ENCODE measurements around the gene SUSD4.
"Not testable (repeated sequence)": the region's sequence is repeated elsewhere in the genome, so short reads cannot be mapped to it uniquely, and the experiment has no call there.

The SUSD4 gene

GRCh38 chr1:223363856-223364684, at the start of gene SUSD4:
Gene SUSD4 (minus strand): TSS chr1:223364176. CDS start chr1:223363425, 751 bp downstream.
- H3K4me3 ChIP-seq (ENCODE audit: low read depth, low read length), result peak within 1 kb of the TSS; percentile 86
- peaks cover 18% of the 10 kb centered on the region for H3K27me3 ChIP-seq (ENCODE audit: control insufficient read depth, insufficient read depth, low read length)
- H3K9me3 ChIP-seq (ENCODE audit: control insufficient read depth, insufficient read depth, low read length), result no peaks in the 10 kb centered on the region
- no peak within 1 kb of the TSS for H3K9ac ChIP-seq (ENCODE audit: low read depth, low read length)
- H3K4me1 ChIP-seq (ENCODE audit: control insufficient read depth, insufficient read depth, low read length), result peaks cover 4% of the 10 kb centered on the region
- no peaks in the 10 kb centered on the region for H3K36me3 ChIP-seq (ENCODE audit: control insufficient read depth, insufficient read depth, low read length)

- no peaks in the 10 kb centered on the region for H3K36me3 ChIP-seq (ENCODE audit: control insufficient read depth, insufficient read depth, low read length)
- no peak overlapping the region for H3K4me3 ChIP-seq (ENCODE audit: low read depth, low read length)
- no peaks in the 10 kb centered on the region for H3K4me1 ChIP-seq (ENCODE audit: control insufficient read depth, insufficient read depth, low read length)
- H3K9me3 ChIP-seq (ENCODE audit: control insufficient read depth, insufficient read depth, low read length), result no peaks in the 10 kb centered on the region
- no peak overlapping the region for H3K9ac ChIP-seq (ENCODE audit: low read depth, low read length)
- H3K27me3 ChIP-seq (ENCODE audit: control insufficient read depth, insufficient read depth, low read length), result no peaks in the 10 kb centered on the region
These were observed 49.2 kb upstream of the SUSD4 start for GRCh38 chr1:223413216-223413615.

GRCh38 chr1:223411710-223412109, 47.7 kb upstream of the SUSD4 start:
- H3K27me3 ChIP-seq (ENCODE audit: control insufficient read depth, insufficient read depth, low read length), result no peaks in the 10 kb centered on the region
- no peaks in the 10 kb centered on the region for H3K4me1 ChIP-seq (ENCODE audit: control insufficient read depth, insufficient read depth, low read length)
- H3K9ac ChIP-seq (ENCODE audit: low read depth, low read length), result no peak overlapping the region
- no peaks in the 10 kb centered on the region for H3K9me3 ChIP-seq (ENCODE audit: control insufficient read depth, insufficient read depth, low read length)
- no peaks in the 10 kb centered on the region for H3K36me3 ChIP-seq (ENCODE audit: control insufficient read depth, insufficient read depth, low read length)
- no peak overlapping the region for H3K4me3 ChIP-seq (ENCODE audit: low read depth, low read length)

GRCh38 chr1:223411309-223411708, 47.3 kb upstream of the SUSD4 start:
- Histone ChIP-seq H3K9ac (ENCODE audit: low read depth, low read length) (no peak overlapping the region), H3K4me3 (ENCODE audit: low read depth, low read length) (no peak overlapping the region), H3K27me3 (ENCODE audit: control insufficient read depth, insufficient read depth, low read length) (no peaks in the 10 kb centered on the region), H3K9me3 (ENCODE audit: control insufficient read depth, insufficient read depth, low read length) (no peaks in the 10 kb centered on the region), H3K36me3 (ENCODE audit: control insufficient read depth, insufficient read depth, low read length) (no peaks in the 10 kb centered on the region), H3K4me1 (ENCODE audit: control insufficient read depth, insufficient read depth, low read length) (no peaks in the 10 kb centered on the region)

- no peaks in the 10 kb centered on the region for H3K4me1 ChIP-seq (ENCODE audit: control insufficient read depth, insufficient read depth, low read length)
- H3K9me3 ChIP-seq (ENCODE audit: control insufficient read depth, insufficient read depth, low read length), result no peaks in the 10 kb centered on the region
- no peaks in the 10 kb centered on the region for H3K36me3 ChIP-seq (ENCODE audit: control insufficient read depth, insufficient read depth, low read length)
- H3K9ac ChIP-seq (ENCODE audit: low read depth, low read length), result no peak overlapping the region
- H3K27me3 ChIP-seq (ENCODE audit: control insufficient read depth, insufficient read depth, low read length), result no peaks in the 10 kb centered on the region
- no peak overlapping the region for H3K4me3 ChIP-seq (ENCODE audit: low read depth, low read length)
These were observed 46.1 kb upstream of the SUSD4 start for GRCh38 chr1:223410036-223410435.

GRCh38 chr1:223405507-223405906, 41.5 kb upstream of the SUSD4 start:
- Histone ChIP-seq H3K4me1 (ENCODE audit: control insufficient read depth, insufficient read depth, low read length) (no peaks in the 10 kb centered on the region), H3K36me3 (ENCODE audit: control insufficient read depth, insufficient read depth, low read length) (no peaks in the 10 kb centered on the region), H3K9ac (ENCODE audit: low read depth, low read length) (no peak overlapping the region), H3K4me3 (ENCODE audit: low read depth, low read length) (no peak overlapping the region), H3K9me3 (ENCODE audit: control insufficient read depth, insufficient read depth, low read length) (no peaks in the 10 kb centered on the region), H3K27me3 (ENCODE audit: control insufficient read depth, insufficient read depth, low read length) (no peaks in the 10 kb centered on the region)

GRCh38 chr1:223403184-223403815, 39.3 kb upstream of the SUSD4 start:
- Histone ChIP-seq H3K9me3 (ENCODE audit: control insufficient read depth, insufficient read depth, low read length) (no peaks in the 10 kb centered on the region), H3K27me3 (ENCODE audit: control insufficient read depth, insufficient read depth, low read length) (no peaks in the 10 kb centered on the region), H3K4me1 (ENCODE audit: control insufficient read depth, insufficient read depth, low read length) (no peaks in the 10 kb centered on the region)

GRCh38 chr1:223402790-223403142, 38.8 kb upstream of the SUSD4 start:
- Histone ChIP-seq H3K36me3 (ENCODE audit: control insufficient read depth, insufficient read depth, low read length) (no peaks in the 10 kb centered on the region), H3K9me3 (ENCODE audit: control insufficient read depth, insufficient read depth, low read length) (no peaks in the 10 kb centered on the region), H3K4me3 (ENCODE audit: low read depth, low read length) (no peak overlapping the region), H3K4me1 (ENCODE audit: control insufficient read depth, insufficient read depth, low read length) (no peaks in the 10 kb centered on the region), H3K27me3 (ENCODE audit: control insufficient read depth, insufficient read depth, low read length) (no peaks in the 10 kb centered on the region), H3K9ac (ENCODE audit: low read depth, low read length) (no peak overlapping the region)

More at GRCh38 chr1:223403184-223403815, 39.3 kb upstream of the SUSD4 start:
- H3K9ac ChIP-seq (ENCODE audit: low read depth, low read length), result no peak overlapping the region
- H3K4me3 ChIP-seq (ENCODE audit: low read depth, low read length), result no peak overlapping the region
- H3K36me3 ChIP-seq (ENCODE audit: control insufficient read depth, insufficient read depth, low read length), result no peaks in the 10 kb centered on the region

- no peaks in the 10 kb centered on the region for H3K4me1 ChIP-seq (ENCODE audit: control insufficient read depth, insufficient read depth, low read length)
- H3K4me3 ChIP-seq (ENCODE audit: low read depth, low read length), result no peak overlapping the region
- no peaks in the 10 kb centered on the region for H3K27me3 ChIP-seq (ENCODE audit: control insufficient read depth, insufficient read depth, low read length)
- no peak overlapping the region for H3K9ac ChIP-seq (ENCODE audit: low read depth, low read length)
- no peaks in the 10 kb centered on the region for H3K9me3 ChIP-seq (ENCODE audit: control insufficient read depth, insufficient read depth, low read length)
- no peaks in the 10 kb centered on the region for H3K36me3 ChIP-seq (ENCODE audit: control insufficient read depth, insufficient read depth, low read length)
These were observed 38.2 kb upstream of the SUSD4 start for GRCh38 chr1:223401873-223402789.

- H3K36me3 ChIP-seq (ENCODE audit: control insufficient read depth, insufficient read depth, low read length); H3K4me1 ChIP-seq (ENCODE audit: control insufficient read depth, insufficient read depth, low read length); H3K27me3 ChIP-seq (ENCODE audit: control insufficient read depth, insufficient read depth, low read length); H3K9me3 ChIP-seq (ENCODE audit: control insufficient read depth, insufficient read depth, low read length); H3K4me3 ChIP-seq (ENCODE audit: low read depth, low read length); H3K9ac ChIP-seq (ENCODE audit: low read depth, low read length): not testable (repeated sequence)
These were observed 35.4 kb upstream of the SUSD4 start for GRCh38 chr1:223399393-223399792.

- Histone ChIP-seq H3K4me1 (ENCODE audit: control insufficient read depth, insufficient read depth, low read length) (no peaks in the 10 kb centered on the region), H3K36me3 (ENCODE audit: control insufficient read depth, insufficient read depth, low read length) (no peaks in the 10 kb centered on the region), H3K4me3 (ENCODE audit: low read depth, low read length) (no peak overlapping the region), H3K27me3 (ENCODE audit: control insufficient read depth, insufficient read depth, low read length) (no peaks in the 10 kb centered on the region), H3K9me3 (ENCODE audit: control insufficient read depth, insufficient read depth, low read length) (no peaks in the 10 kb centered on the region), H3K9ac (ENCODE audit: low read depth, low read length) (no peak overlapping the region)
These were observed 30.7 kb upstream of the SUSD4 start for GRCh38 chr1:223394706-223395105.
